GM12872 (cell line): Measurements from ENCODE around the gene BCL2L13.

Experiments
- CTCF ChIP-seq: IDR thresholded peaks from 3 replicates; pipeline ENCODE4 v1.5.1; 2011; ENCODE audit warnings: low read depth, mild to moderate bottlenecking, low read length, moderate library complexity; ENCODE audit not compliant: insufficient read depth

BCL2L13 gene

GRCh38 chr22:17698948-17699347 is 60.4 kb downstream of the BCL2L13 start:
- TF ChIP-seq CTCF: no peak

GRCh38 chr22:17699696-17700340 is 61.3 kb downstream of the BCL2L13 start:
- TF ChIP-seq CTCF: no peak

GRCh38 chr22:17700778-17701177 is 62.2 kb downstream of the BCL2L13 start:
- TF ChIP-seq CTCF: no peak

- TF ChIP-seq CTCF: no peak
Measured at GRCh38 chr22:17703811-17704210, 65.3 kb downstream of the BCL2L13 start.

- no peak for TF ChIP-seq CTCF
Measured at GRCh38 chr22:17705546-17705945, 67.0 kb downstream of the BCL2L13 start.

- TF ChIP-seq CTCF: no peak
Measured at GRCh38 chr22:17705951-17706900, 67.7 kb downstream of the BCL2L13 start.

GRCh38 chr22:17706947-17707346 is 68.4 kb downstream of the BCL2L13 start:
- no peak for TF ChIP-seq CTCF
